GM03348 (cell line): ENCODE data around the gene CRYGB.
"Not testable (repeated sequence)": the region's sequence is repeated elsewhere in the genome, so short reads cannot be mapped to it uniquely, and the experiment has no call there.

Source experiments
- DNase-seq: peaks from one replicate; pipeline ENCODE4 v3.0.0; 2012; ENCODE audit warnings: low spot score

The CRYGB gene

DNA sequence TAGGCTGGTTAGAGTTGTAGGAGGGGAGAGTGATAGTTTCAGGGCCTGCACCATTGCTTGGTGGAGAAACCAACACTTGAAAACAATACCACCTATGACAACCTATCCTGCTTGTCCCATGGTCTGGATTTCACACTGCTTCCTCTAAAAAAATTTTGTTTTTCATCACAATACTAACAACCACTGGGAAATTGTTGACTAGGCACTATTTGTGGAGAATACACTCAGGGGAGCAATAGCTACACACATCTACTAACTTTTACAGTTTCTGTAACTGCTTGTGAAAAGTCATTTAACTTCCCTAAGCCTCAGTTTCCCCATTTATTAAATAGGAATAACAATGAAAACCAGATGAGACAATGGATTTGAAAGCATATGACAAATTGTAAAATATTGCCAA, 4.1 kb upstream of the CRYGB start:
- DNase-seq, result no peak

DNA sequence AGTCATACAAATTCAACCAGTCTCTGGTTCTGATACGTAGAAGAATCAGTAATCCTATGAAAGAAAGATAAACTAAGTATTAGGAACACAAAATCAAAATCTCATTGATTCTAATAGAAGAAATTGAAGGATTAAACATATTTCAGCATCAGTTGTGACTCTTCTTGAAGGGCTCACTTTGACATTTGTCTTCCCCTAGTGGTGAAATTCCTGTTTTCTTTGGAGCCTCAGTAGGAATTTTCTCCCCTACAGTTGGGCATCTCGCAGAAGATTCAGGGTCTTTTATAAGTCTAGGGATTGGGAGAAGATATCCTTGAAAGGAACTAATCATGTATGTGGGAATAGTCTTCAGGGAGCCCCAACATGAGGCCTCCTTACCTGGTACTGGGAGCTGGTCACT, 2.8 kb upstream of the CRYGB start:
- no peak for DNase-seq

- no peak for DNase-seq
Observed at GRCh38 chr2:208147759-208148158, 1.8 kb upstream of the CRYGB start.

- DNase-seq, result no peak
Observed at GRCh38 chr2:208147008-208147407, 1.1 kb upstream of the CRYGB start.

GRCh38 chr2:208142925-208143799, 2.8 kb downstream of the CRYGB start:
- DNase-seq, result no peak

- DNase-seq, result no peak
Observed at GRCh38 chr2:208142240-208142924, 3.6 kb downstream of the CRYGB start.

DNA sequence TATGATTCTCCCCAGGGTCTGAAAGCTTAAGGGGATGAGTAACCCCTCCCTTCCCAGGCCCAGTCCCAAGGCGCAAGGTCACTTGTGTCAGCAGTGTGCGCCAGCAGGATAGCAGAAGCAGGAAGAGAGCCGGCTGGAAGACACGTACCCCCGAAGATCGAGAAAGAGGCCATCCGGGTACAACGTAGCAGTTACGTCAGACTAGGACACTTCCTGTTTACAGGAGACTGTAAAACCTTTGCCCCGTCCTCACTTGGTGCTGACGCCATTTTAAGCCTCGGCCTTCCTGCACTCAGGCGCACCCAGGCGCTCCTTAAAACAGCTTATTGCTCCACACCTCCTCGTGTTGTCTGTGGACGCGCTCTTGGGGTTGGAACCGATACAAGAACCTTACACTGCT, 6.5 kb downstream of the CRYGB start:
- DNase-seq, result no peak

DNA sequence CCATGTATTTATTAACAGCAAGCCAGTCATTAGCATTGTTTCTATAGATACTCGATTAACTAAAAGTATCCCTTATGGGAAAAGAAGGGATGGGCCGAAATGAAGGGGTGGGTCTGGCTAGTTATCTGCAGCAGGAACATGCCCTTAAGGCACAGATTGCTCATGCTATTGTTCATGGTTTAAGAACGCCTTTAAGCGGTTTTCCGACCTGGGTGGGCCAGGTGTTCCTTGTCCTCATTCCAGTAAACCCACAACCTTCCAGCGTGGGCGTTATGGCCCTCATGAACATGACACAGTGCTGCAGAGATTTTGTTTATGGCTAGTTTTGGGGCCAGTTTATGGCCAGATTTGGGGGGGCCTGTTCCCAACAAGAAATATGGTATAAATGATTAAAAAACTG, 7.6 kb downstream of the CRYGB start:
- DNase-seq, result not testable (repeated sequence)

- no peak for DNase-seq
Observed at GRCh38 chr2:208136716-208137094, 9.3 kb downstream of the CRYGB start.

DNA sequence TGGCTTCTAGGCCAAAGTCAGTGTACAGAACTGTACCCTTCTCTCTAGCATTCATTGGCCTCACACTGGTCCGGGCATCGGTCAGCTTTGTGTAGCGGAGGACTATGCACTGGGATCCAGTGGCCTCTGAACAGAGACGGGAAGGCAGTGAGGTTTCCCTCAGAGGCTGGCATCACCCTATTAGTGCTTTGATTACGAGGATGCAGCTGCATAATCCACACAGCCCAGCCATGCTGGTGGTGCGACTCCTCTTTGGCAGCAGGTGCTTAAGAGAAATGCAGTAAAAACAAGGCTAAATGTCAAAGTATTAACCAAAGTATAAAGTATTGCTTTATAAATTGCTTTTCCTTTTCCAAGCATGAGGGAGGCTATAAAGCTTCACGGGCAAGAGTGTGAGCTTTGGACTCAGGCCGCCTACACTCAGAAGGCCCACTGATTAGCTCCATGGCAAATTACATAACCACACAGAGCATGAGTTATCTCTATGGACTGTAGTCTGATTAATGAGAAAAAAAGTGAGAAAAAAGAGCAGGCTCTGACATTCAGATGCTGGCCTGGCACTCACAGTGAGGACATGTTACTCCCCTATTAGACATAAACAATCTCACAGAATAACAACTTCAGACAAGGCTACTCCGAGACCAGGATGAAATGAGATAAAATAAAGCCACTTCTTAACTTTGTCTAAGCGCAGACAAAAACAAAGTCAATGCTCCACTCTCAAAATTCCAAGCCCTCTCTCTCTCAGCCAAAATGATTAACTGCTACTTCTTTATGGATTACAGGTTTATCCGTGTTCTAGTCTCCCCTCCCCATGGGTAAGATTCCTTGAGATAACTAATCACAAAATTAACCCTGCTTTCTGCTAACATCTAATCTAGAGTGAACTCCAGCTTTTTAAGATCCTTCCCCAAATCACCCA, 9.9 kb downstream of the CRYGB start:
- no peak for DNase-seq

- no peak for DNase-seq
Observed at GRCh38 chr2:208134928-208135586, 10.9 kb downstream of the CRYGB start.

DNA sequence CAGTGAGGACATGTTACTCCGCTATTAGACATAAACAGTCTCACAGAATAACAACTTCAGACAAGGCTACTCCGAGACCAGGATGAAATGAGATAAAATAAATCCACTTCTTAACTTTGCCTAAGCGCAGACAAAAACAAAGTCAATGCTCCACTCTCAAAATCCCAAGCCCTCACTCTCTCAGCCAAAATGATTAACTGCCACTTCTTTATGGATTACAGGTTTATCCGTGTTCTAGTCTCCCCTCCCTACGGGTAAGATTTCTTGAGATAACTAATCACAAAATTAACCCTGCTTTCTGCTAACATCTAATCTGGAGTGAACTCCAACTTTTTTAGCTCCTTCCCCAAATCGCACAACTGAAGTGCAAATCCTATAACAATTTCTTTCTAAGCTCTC, 15.2 kb downstream of the CRYGB start:
- DNase-seq, result no peak

GRCh38 chr2:208129744-208130711, 15.9 kb downstream of the CRYGB start, which contains the start of gene CRYGC:
Gene CRYGC, minus strand, starts transcription at chr2:208129828. Its CDS starts 36 bp downstream, at chr2:208129792.
- no peak for DNase-seq

DNA sequence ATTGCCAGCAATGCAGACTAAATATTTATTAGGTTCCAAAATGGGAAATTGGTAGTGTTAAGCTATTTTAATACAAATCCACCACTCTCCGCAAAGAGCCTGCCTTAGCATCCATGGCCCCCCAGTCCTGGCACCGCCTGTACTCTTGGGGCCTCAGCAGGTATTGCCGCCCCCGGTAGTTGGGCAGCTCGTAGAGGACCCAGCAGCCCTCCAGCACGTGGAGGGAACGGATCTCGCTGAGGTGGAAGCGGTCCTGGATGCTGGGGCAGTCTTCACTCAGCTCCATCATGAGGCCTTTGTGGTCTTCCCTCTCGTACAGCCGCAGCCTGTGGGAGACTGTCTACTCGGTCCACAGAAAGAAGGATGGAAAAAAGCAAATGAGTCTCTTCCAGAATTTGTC, 17.8 kb downstream of the CRYGB start:
- no peak for DNase-seq

GRCh38 chr2:208127090-208127489, 18.9 kb downstream of the CRYGB start:
- no peak for DNase-seq

- no peak for DNase-seq
Observed at GRCh38 chr2:208125251-208125650, 20.7 kb downstream of the CRYGB start.

DNA sequence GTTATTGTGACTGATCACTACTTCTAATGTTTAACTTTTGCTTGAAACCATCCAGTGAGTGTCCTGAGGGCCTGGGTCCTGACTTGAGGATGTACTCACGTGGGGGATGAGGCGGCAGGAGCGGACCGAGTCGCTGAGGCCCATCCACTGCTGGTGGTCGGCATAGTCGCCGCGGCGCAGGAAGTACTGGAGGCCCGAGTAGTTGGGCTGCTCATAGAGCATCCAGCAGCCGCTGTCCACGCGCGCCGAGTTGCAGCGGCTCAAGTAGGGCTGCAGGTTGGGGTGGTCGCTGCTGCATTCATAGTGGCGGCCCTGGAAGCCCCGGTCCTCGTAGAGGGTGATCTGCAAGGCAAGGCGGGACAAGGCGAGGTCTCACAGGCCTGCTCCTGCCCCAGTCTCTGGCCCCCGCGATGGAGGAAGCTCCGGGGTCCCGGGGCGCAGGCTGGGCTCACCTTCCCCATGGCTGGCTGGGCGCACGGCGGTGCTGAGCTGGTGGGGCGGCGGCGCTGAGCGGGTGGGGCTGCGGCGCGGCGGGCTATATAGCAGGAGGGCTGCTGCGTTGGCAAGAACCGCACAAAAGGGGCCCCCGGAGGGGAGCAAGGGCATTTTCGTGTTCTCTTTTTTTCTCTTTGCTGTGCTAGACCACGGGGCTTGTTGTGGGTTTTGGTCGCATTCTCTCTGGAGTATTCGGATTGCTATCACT, 21.8 kb downstream of the CRYGB start, which contains the start of gene CRYGD:
CRYGD (minus strand) TSS at position 512 of the 703 bp plus-strand sequence; CDS start at position 461, 51 bp downstream.
- DNase-seq, result not testable (repeated sequence)

- DNase-seq, result no peak
Observed at GRCh38 chr2:208122248-208122647, 23.7 kb downstream of the CRYGB start.

DNA sequence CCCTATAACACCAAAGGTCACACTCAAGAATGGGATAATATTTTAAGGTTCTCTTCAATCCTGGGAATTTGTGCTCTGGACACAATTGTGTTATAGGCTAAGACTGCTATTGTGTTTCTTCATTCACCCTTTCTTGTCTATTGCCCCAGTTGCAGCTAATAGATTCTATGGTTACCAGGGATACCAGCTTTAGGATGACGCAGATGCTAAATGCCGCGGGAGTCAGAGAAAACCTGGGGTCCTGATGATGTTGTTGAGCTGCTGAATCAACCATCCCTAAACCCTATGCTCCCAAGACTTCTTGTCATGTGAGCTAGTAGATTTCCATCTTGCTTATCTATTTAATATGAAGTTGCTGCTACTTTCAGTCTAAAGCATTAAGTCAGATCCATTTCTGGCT, 27.0 kb downstream of the CRYGB start:
- no peak for DNase-seq

DNA sequence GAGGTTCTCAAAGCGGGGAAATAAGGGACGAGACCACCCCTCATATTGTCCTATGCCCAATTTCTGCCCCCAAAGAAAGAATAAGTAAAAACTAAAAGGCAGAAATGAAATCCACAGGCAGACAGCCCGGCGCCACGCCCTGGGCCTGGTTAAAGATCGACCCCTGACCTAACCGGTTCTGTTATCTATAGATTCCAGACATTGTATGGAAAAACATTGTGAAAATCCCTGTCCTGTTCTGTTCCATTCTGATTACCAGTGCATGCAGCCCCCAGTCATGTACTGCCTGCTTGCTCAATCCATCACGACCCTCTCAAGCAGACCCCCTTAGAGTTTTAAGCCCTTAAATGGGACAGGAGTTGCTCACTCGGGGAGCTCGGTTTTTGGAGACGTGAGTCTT, 28.6 kb downstream of the CRYGB start:
- not testable (repeated sequence) for DNase-seq
